ENCODE data around the gene ISOC2. TPM values are rescaled to one million over a fixed set of nuclear protein-coding genes. Genes with fewer than 3 reads are reported as not detected.

The ISOC2 gene
- total RNA-seq, 1 experiment from 2014 or later: 72.2 TPM

- H4K91ac ChIP-seq (ENCODE audit: insufficient read length, low read depth, low read length): no peak overlapping the region
- H3K9ac ChIP-seq (ENCODE audit: extremely low read depth, insufficient read length, low read length): no peak overlapping the region
- Mint-ChIP-seq H3K9me3 (peaks cover 0 to 5% of the 10 kb centered on the region in 2 experiments; a peak in 3 of 5 replicates), H3K27me3 (ENCODE audit: low read depth) (peaks cover 33% of the 10 kb centered on the region), H3K27ac (no peak overlapping the region), H3K4me1 (peaks cover 13 to 28% of the 10 kb centered on the region in 2 experiments), H3K36me3 (ENCODE audit: insufficient read depth in 1 of 3, low read depth in 3 of 3) (no peaks in the 10 kb centered on the region; a peak in 1 of 7 replicates), H3K4me3 (peak overlapping the region in 1 of 2 experiments; percentile 89; a peak in 3 of 5 replicates)
- H3K27ac ChIP-seq (ENCODE audit: insufficient read length, low read depth, low read length): no peak overlapping the region
- no peak overlapping the region for H3K4ac ChIP-seq (ENCODE audit: low read depth, low read length)
- H3K4me1 ChIP-seq (ENCODE audit: insufficient read depth, low read length): 0 out of 2 replicates have a peak, but pooled peaks cover 2% of the 10 kb centered on the region
- H3K27me3 ChIP-seq (ENCODE audit: insufficient read depth, low read length): peaks cover 49% of the 10 kb centered on the region
- DNase-seq: no peak
- no peak overlapping the region for H2AFZ ChIP-seq (ENCODE audit: low read length)
- no peak overlapping the region for H3K23ac ChIP-seq (ENCODE audit: insufficient read length, low read depth, low read length)
- H3K56ac ChIP-seq (ENCODE audit: insufficient read length, low read depth, low read length): no peak overlapping the region
- no peaks in the 10 kb centered on the region for H4K20me1 ChIP-seq (ENCODE audit: control insufficient read depth, insufficient read depth, insufficient read length)
- H3K79me2 ChIP-seq (ENCODE audit: insufficient read depth, low read length): no peaks in the 10 kb centered on the region
- no peak overlapping the region for H2AK5ac ChIP-seq (ENCODE audit: insufficient read length, low read length)
- H3K18ac ChIP-seq (ENCODE audit: insufficient read length, low read depth, low read length): no peak overlapping the region
- H2BK12ac ChIP-seq (ENCODE audit: insufficient read length, low read depth, low read length): no peak overlapping the region
- no peak for TF ChIP-seq CTCF (conservative IDR thresholded peaks at IDR 0.05)
- H2BK5ac ChIP-seq (ENCODE audit: insufficient read length, low read length): no peak overlapping the region
- H3K79me1 ChIP-seq (ENCODE audit: insufficient read depth, low read depth, low read length, poor library complexity, severe bottlenecking): no peaks in the 10 kb centered on the region
- no peak overlapping the region for H4K8ac ChIP-seq (replicated peaks; ENCODE audit: insufficient read length, low read depth, low read length)
- no peak overlapping the region for H2BK15ac ChIP-seq (ENCODE audit: low read depth, low read length)
- H4K5ac ChIP-seq (ENCODE audit: insufficient read length, low read depth, low read length): no peak overlapping the region
- no peak overlapping the region for H3T11ph ChIP-seq (ENCODE audit: low read length)
- no CpG with 5 or more reads among the region's 18 CpGs for WGBS (ENCODE audit: extremely low coverage, insufficient read length, low lambda C conversion rate)
- H2BK120ac ChIP-seq (ENCODE audit: low read depth, low read length, poor library complexity, severe bottlenecking): no peak overlapping the region
- no peaks in the 10 kb centered on the region for H3K9me3 ChIP-seq (ENCODE audit: control insufficient read depth, low read depth, low read length)
- H3K4me2 ChIP-seq (ENCODE audit: insufficient read depth, insufficient read length, low read length): peak overlapping the region; percentile 69
- no peak overlapping the region for H2BK20ac ChIP-seq (ENCODE audit: low read depth, low read length, poor library complexity, severe bottlenecking)
- H3K14ac ChIP-seq (ENCODE audit: insufficient read depth, low read length): no peak overlapping the region
- peaks cover 21% of the 10 kb centered on the region for H3K23me2 ChIP-seq (ENCODE audit: insufficient read length, low read depth, low read length, poor library complexity, severe bottlenecking)
Measured at GRCh38 chr19:55443824-55444480, 17.5 kb downstream of the ISOC2 start.

Measured in H9 (cell line).